Suprapubic skin (tissue), 4 donors: ENCODE data around the gene RGS6.

Experiments used
- POLR2A ChIP-seq, 2 donors: fragments of 450-650 bp; IDR thresholded peaks; one replicate each; pipeline ENCODE4 v1.6.1; 2017; ENCODE audit warnings: antibody characterized with exemption in 2 of 2, mild to moderate bottlenecking in 2 of 2, moderate library complexity in 2 of 2
- POLR2AphosphoS5 ChIP-seq, 3 donors: sonication (generic); formaldehyde crosslinking; IDR thresholded peaks; one replicate each; pipeline ENCODE4 v1.6.1; 2017; ENCODE audit warnings: antibody characterized with exemption in 3 of 3
- TF ChIP-seq, protein P1 (sequence below), 2 donors: fragments of 200-600 bp in 1 of 2; fragments of 450-650 bp in 1 of 2; sonication (generic) in 1 of 2; IDR thresholded peaks; one replicate each; pipeline ENCODE4 v1.5.1; 2016 to 2019; ENCODE audit warnings: antibody characterized with exemption in 2 of 2, mild to moderate bottlenecking in 1 of 2, moderate library complexity in 1 of 2

DNA sequence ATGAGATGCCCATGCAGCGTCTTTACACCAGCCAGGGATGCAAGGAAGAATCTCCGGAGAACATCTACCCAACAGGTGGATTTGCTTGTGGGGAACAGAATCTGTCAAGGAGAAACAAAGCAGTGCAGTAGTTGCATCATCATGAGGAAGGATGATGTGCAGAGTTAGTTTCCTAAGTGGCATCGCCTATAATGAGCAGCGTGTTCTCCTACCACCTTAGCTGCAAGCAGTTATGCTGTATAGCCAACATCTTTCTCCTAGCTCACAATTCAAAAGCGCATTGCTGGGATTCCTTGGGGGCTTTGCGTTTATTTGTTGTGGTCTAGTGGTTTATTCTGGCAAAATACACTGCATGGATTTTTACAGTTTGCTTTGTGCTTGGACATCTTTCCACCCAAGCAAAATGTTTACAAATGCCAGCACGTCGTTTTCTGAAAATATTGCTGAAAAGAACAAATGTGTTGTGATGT, 233.0 kb downstream of the RGS6 start:
- TF ChIP-seq, protein P1, sequence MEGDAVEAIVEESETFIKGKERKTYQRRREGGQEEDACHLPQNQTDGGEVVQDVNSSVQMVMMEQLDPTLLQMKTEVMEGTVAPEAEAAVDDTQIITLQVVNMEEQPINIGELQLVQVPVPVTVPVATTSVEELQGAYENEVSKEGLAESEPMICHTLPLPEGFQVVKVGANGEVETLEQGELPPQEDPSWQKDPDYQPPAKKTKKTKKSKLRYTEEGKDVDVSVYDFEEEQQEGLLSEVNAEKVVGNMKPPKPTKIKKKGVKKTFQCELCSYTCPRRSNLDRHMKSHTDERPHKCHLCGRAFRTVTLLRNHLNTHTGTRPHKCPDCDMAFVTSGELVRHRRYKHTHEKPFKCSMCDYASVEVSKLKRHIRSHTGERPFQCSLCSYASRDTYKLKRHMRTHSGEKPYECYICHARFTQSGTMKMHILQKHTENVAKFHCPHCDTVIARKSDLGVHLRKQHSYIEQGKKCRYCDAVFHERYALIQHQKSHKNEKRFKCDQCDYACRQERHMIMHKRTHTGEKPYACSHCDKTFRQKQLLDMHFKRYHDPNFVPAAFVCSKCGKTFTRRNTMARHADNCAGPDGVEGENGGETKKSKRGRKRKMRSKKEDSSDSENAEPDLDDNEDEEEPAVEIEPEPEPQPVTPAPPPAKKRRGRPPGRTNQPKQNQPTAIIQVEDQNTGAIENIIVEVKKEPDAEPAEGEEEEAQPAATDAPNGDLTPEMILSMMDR (IDR thresholded peaks at IDR 0.05) = no peak
- no peak for TF ChIP-seq POLR2AphosphoS5 (IDR thresholded peaks at IDR 0.05)
- no peak for TF ChIP-seq POLR2A (IDR thresholded peaks at IDR 0.05)
